ENCODE data around the gene C9orf152.

Gene C9orf152

DNA sequence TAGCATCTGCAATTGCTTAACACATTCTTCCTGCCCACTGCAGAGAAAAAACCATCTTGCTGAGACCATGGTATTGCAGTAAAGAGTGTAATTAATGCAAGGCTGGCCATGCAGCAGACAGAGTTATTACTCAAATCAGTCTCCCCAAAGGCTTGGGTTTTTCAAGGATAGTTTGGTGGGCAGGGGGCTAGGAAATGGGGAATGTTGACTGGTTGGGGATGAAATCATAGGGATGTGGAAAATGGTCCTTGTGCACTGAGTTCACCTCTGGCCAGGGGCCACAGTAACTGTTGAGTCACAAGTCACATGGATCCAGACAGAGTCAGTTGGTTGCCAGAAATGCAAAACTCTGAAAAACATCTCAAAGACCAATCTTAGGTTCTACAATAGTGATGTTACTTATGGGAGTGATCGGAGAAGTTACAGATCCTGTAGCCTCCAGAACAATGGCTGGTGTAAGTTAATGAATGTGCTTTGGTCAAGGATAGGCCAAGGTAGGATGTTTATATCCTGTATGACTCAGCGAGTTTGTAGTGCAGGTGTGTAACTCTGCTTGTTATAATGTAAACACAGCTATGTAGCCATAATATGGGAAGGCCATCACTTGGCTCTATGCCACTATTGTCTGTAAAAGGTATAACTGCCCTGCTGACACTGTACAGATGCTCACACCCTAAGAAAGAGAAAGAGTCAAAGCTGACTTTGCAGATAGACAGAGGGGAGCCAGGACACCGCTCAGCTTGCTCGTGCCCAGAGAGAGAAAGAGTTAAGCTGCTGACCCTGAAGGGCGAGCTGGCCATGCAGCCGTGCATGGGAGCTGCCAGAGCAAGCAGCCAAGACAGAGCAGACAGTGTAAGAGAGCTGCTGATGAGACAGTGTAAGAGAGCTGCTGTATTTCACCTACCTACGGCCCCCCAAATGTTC is 27.2 kb downstream of the C9orf152 start:
- DNase-seq: no peak

DNA sequence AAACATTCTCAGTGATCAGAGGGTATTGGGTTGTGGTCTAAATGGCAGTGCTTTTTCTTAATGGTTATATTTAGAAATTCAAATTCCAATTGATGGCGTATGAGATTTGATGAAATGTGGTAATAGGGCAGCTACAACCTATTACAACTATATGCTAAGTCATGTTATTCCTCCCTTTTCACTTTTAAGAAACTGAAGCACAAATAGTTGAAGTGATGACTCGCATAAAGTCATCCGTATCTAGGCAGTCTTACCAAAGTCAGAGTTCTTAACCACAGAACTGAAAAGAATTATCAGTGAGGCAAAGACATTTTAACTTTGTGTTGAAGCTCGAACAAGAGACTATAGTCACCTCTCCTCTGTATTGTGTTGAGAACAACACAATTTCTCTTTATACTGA is 28.2 kb downstream of the C9orf152 start:
- DNase-seq: no peak

DNA sequence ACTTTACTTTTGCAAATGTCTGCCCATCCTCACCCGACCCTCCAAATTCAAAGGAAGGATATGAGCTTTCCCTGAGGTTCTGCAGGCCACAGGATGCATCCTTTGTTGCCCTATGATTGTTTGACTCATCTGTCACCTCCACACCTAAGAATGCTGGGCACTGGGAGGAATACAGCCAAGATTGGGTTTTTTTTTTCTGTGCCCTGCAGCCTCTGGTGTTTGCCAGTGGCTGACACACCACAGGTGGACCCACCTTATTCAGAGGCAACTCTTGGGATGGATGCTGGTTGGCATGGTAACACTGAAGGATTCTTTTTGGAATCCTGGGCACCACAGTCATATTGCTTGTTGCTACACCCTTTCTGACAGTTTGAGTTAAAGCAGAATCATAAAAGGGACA is 29.7 kb downstream of the C9orf152 start:
- DNase-seq: no peak

DNA sequence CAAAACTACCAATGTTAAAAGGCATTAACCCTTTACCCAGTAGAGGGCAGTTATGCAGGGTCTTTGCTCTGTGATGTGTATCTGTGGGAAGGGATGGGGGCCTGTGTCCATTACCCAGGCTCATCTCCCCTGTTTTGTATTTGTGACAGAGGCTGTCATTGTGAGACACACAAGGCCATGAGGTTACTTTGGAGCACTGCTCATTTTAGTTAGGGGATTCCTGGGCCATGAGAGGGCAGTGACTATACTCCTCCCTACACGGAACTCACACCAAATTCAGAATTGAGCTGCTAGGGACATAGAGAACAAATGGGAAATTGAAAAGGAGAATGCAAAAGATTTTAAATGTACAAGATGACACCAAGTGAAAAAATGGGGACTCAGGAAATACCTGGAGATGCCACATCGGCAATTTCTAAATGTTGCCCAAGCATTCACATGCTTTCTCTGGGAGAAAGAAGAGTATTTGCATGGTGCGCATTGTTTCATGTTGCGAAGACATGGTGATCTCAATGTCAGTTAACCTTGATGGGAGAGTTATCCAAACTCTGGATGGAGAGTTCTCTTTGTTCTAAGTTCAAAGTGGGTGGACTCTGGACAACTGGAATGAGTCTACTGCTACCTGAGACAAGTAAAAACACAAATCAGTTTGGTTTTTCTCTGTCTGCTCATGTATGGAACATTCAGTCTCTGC is 32.5 kb downstream of the C9orf152 start:
- no peak for DNase-seq

DNA sequence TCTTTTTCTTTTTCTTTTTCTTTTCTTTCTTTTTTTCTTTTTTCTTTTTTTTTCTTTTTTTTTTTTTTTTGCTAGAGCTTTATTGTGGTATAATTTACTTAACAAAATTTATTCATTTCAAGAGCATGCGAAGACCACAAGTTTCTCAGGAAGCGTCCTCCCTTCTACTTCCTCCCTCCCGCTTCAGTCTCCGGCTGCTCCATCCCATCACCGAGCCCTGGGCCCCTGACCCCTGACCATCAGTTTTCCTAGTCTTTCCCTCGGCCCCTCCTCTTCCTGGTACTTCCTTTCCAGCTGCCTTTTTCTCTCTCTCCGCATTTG is 34.7 kb downstream of the C9orf152 start:
- no peak for DNase-seq

DNA sequence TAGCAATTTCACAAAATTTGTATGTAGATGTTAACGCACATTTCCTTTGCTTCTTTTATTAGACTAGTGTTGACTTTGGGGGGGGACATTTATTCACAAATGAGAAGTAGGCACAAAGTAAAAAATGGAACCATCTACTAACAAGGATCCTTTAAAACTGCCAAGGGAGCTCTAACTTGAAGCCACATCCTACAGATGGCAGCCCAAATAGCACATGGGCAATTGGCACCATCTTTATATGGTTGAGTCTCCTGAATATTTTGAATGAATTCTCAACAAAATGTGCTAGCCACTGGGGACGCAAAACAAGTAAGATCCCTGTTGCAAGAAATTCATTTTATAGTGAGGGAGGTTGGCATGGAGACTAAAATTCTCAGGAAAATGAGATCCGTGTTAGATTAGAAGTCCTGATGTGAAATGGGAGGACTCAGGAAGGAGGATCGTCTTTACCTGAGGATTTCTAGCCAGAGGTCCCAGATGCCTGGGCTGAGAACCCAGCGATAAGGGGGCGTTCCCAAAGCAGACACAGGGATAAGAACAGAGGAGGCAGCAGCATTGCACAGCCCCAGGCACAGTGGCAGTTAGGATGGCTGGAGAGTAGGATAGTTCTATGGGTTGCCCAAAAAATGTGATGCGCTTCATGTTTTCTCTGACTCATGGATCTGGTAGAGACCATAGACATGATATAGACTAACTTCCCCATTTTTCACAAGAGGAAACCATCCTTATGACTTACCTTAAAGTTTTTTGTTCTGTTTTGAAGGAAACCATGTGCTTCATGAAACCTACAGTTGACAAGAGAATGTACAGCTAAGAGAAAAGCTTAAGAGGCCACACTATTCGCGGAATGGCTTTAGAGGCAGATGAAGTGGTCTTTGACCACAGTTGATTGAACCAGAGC is 37.4 kb downstream of the C9orf152 start:
- DNase-seq: no peak

DNA sequence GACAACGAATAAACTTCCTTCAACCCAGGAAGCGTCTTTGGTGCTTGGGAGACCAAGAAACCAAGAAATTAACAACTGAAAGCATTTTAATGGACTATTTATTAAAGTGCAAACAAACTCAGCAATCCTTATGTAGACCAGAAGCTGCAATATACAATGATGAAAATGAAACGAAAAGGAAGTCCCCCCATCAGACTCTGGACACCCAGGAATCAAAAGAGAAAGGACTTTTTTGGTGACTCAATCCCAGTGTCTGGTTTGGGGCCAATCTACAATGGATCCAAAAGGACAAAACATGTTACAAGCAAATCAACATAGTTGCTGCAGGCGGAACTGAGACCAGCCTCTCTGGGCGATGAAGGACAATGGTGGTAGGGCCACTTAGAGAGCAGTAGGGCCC is 39.5 kb downstream of the C9orf152 start:
- no peak for DNase-seq

DNA sequence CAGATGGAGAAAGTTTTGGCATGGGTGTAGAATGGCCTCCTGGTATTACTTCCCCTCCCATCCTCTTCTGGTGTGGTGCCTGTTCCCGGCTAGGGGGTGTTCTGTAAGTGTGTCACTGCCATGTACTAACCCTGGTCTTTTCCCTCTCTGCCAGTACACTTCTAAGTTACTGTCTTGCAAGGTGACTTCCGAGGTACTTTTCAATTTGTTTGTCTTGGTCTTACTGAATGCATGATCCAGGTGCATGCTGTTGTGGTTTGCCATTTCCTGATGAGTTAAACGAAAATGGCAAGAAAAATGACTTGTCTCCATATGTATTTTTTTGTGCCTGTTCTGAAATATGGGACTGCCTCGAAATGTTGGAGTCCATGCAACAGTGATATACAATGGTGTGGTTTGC is 46.0 kb downstream of the C9orf152 start:
- DNase-seq: no peak

DNA sequence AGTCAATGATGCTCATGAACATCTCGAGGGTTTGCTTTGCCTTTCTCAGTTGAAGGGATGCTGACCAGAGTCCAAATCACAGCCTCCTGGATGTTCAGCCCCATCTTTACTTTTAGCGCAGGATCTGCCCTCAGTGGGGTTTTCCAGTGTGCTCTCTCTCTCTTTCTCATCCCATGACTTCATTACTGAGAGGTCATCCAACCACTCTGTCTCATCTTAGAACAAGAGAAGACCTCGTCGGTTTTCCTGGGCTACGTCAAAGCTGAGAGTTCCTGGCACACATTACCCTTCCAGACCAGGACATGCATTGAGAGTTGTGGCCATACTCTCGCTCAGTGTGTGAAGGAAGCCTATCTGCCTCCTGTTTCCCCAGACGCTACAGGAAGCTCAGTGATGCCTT is 47.3 kb downstream of the C9orf152 start:
- no peak for DNase-seq

DNA sequence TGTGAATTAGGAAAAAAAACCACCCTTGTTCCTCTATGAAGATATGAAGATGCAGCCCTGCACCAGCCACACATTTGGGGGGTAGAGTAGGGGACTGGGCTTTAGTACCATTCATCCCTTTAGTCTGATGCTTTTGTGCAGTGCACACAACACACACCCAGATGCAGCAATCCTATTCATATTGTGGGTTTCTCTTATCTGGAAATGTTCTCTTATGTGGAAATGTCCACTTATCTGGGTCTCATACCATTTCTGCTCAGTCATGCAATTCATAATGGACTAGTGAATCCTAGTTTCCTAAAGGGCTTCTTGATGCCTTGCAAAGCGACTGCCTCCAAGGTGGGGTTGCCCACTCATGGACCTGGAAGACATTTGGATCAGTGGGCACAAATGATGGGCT is 47.8 kb downstream of the C9orf152 start:
- no peak for DNase-seq

DNA sequence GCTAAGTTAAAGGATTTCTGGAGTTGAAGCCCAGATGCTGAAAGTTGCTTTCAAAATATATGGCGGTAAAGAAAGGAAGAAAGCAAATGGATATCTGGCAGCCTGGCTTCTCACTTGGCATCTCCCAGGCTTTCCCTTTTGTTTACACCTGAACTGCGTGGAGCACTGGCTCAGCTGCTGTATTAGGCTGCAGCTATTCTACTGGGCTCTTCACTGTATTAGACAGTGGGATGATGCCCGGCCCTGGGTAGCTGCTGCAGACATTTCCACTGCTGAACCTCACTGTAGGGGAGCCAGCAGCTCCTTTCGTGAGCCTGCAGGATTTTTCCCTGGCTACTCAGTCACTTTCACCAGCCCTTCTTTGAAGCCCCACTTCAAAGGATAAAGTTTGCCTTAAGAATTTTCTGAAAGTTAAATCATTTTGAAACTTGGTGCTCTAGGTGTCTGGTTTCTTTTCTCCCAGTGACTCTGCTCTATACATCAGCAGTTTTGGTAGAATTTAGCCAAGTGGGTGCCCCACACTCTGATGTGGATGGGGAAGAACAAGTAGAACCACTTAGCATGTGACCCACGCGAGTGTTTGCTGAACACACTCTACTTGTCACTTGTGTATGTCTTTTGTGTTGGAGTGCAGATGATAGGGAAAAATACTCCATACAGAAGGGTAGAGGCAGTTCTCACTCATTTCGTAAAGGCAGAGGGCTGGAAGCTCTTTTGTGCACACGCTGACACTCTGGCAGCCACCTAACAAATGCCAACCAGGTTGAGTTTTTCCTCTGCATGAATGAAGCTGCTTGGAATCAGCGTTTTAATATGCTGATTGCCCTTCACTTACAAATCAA is 49.9 kb downstream of the C9orf152 start:
- no peak for DNase-seq

DNA sequence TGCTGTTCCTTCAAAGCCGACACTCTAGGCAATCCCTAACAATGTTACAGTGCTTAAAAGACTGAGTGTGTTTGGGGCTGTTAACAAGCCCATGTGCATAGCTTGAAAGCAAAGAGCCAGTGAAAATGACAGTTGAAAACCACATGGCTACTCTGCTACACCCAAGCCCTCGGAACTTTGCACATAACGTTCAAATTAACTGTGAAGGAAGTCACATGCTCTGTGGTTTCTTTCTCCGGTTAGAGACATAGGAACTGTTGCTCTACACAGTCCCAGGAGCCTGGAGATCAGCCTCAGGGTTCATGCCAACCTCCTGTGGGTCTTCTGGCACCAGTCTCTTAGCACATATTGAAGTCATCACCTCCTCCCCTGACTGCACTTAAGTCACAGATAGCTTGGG is 51.1 kb downstream of the C9orf152 start:
- no peak for DNase-seq

DNA sequence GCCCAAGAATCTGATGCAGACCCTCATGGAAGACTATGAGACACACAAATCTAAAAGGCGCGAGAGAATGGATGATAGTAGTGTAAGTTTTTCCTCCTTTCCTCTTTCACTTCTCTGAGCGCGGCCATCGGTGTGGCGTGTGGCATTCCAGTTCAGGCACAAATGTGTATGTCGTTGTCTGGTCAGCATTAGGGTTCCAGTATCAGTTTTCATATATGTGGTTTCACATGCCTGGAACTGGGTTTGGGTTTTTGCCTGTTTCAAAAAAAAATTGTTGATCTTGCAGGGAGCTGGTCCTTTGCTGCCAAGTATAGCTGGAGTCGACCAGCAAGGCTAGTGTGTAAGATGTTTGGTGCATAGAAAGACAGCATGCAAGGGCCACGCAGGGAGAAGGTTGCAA is 51.5 kb downstream of the C9orf152 start:
- no peak for DNase-seq

DNA sequence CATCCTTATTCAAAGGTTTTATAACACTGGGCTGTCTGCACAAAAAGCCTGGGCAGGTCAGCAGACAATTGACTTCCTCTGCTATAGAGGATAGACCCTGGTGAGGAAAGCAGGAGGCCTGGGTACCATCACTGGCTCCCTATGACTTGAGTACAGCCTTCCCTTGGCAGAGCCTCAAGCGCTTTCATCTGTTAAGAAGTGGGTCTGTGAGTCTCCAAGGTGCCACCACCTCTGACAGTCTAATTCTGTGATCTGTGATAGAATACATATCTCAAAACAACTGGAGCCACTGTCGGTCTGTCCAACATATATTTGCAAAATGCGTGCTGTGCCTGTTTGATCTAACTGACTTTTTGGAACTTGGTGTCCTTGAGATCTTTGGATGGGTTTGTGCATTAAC is 52.2 kb downstream of the C9orf152 start:
- no peak for DNase-seq

DNA sequence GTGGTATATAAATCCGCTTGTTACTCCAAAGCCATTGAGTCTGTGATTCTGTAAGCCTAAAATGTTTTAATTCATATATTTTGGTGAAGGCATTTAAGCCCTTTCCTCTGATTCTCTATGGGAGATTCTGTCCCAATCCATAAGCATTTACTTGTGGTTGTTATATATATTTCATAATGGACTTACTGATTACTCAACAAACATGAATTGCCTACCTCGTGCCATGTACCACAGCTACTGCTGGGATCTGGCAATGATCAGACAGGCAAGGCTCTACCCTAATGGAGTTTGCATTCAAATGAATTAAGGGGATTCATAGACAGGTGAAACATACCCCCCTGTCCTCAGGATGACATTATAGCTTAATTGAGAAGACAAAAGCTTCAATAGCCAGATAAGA is 54.5 kb downstream of the C9orf152 start:
- no peak for DNase-seq

DNA sequence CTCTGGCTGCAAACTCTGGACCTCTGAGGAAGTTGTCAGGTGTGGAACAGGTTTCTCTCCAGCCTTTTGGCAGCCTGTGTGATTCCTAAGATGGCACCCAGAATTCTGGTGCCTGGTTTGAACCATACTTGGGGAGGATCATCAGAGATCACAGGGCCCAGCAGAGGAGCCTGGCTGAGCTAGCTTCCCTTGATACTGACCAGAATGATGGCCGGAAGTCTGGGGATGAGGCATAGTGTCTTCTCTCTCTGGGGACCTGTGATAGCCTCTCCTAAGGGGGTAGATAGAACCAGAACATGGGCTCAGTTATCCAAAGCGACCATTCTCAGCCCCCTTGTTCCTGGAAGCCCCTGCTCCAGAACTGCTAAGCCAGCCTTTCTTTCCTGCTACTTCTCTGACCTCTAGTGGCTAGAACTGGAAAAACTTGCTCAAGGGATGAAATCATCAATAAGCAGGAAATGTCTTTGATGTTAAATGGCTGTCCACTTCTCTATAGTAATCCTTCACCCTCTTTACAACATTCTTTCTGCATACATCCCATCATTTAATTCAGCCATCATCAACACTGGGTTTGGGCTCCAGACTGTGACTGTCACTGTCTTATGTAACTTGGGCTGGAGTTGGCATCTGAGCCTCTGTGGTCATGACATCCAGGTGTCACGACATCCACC is 55.1 kb downstream of the C9orf152 start:
- DNase-seq: no peak

All from activated CD4-positive, alpha-beta T cell treated with anti-CD3 and anti-CD28 coated beads, Interleukin-2, amount 50 U/mL, for 48 hours (primary cell).